ENCODE measurements around the gene KRT32.

- TF ChIP-seq CBX3 (IDR thresholded peaks at IDR 0.05; ENCODE audit: low read depth) (no peak), CTCF (IDR thresholded peaks at IDR 0.05 in 2 of 3, conservative IDR thresholded peaks at IDR 0.05 in 1 of 3; ENCODE audit: borderline replicate concordance in 1 of 3, insufficient read depth in 1 of 3, low read depth in 2 of 3, low read length in 2 of 3) (peak in 2 of 3 experiments; percentile 11 to 22; a peak in 3 of 6 replicates), RAD21 (IDR thresholded peaks at IDR 0.05; ENCODE audit: low read depth) (0 out of 2 replicates have a peak, but pooled peaks have one; percentile 21), JUND (IDR thresholded peaks at IDR 0.05) (no peak), EGR1 (IDR thresholded peaks at IDR 0.05; ENCODE audit: low read depth) (no peak)
Observed at GRCh38 chr17:41456204-41456603, 11.0 kb downstream of the KRT32 start.
